Gastroesophageal sphincter (tissue), 4 donors: ENCODE data around the gene RILP. TPM values are rescaled to one million over a fixed set of nuclear protein-coding genes. Genes with fewer than 3 reads are reported as not detected.
A peak's percentile ranks its signal among the peaks of the same experiment; 100 is the strongest.

Source experiments
- ATAC-seq: fragments of 150-250 bp; one replicate; pipeline ENCODE4 v1.9.1; 2016; ENCODE audit warnings: mild to moderate bottlenecking, moderate library complexity
- H3K27ac ChIP-seq, 4 donors: fragments of 200-600 bp; sonication (generic) in 3 of 4; 1 replicate in 3 of 4; 2 replicates in 1 of 4; pipeline ENCODE4 v1.5.1; 2016 to 2019
- H3K27me3 ChIP-seq: fragments of 200-600 bp; sonication (generic); one replicate; pipeline ENCODE4 v1.5.1; 2019
- H3K36me3 ChIP-seq, 2 donors: fragments of 200-600 bp; sonication (generic); one replicate each; pipeline ENCODE4 v1.5.1; 2019; ENCODE audit warnings: control low read depth in 1 of 2
- H3K4me1 ChIP-seq, 3 donors: fragments of 200-600 bp; sonication (generic); 1 replicate in 2 of 3; 2 replicates in 1 of 3; pipeline ENCODE4 v1.5.1; 2016 to 2019; ENCODE audit warnings: control low read depth in 2 of 3
- H3K4me3 ChIP-seq, 2 donors: fragments of 200-600 bp; sonication (generic); one replicate each; pipeline ENCODE4 v1.5.1; 2019; ENCODE audit warnings: mild to moderate bottlenecking in 1 of 2, moderate library complexity in 1 of 2
- H3K9me3 ChIP-seq, 3 donors: fragments of 200-600 bp; sonication (generic); one replicate each; pipeline ENCODE4 v1.5.1; 2017 to 2019; ENCODE audit warnings: control low read depth in 2 of 3
- EP300 ChIP-seq: sonication (generic); formaldehyde crosslinking; IDR thresholded peaks from one replicate; pipeline ENCODE4 v1.6.1; 2017; ENCODE audit warnings: antibody characterized with exemption, mild to moderate bottlenecking
- POLR2A ChIP-seq, 2 donors: fragments of 450-650 bp; IDR thresholded peaks; one replicate each; pipeline ENCODE4 v1.6.1; 2017; ENCODE audit warnings: antibody characterized with exemption in 2 of 2, mild to moderate bottlenecking in 2 of 2, moderate library complexity in 1 of 2
- POLR2AphosphoS5 ChIP-seq: sonication (generic); formaldehyde crosslinking; IDR thresholded peaks from one replicate; pipeline ENCODE4 v1.6.1; 2017; ENCODE audit warnings: antibody characterized with exemption
- WGBS, 2 donors: methylation state at CpG; one replicate each; pipeline ENCODE4 v1.1.5; 2018; ENCODE audit warnings: low coverage in 1 of 2; 5-methylcytosine and 5-hydroxymethylcytosine counted together
- total RNA-seq, 4 donors: library from RNA; depleted of rRNA; stranded (reverse); fragments of >200 nt; gene quantifications; one replicate each; pipeline ENCODE4 v1.1.0, GENCODE V29; 2016
- TF ChIP-seq, protein P1 (sequence below), 4 experiments: fragments of 200-600 bp in 2 of 4; fragments of 450-650 bp in 2 of 4; sonication (generic) in 1 of 4; IDR thresholded peaks; one replicate each; pipeline ENCODE4 v1.5.1; 2017 to 2019; ENCODE audit warnings: antibody characterized with exemption in 4 of 4, mild to moderate bottlenecking in 2 of 4, moderate library complexity in 2 of 4

The RILP gene
- total RNA-seq, 4 donors from 2014 or later: 17.4 to 33.4 (median 22.2) TPM

DNA sequence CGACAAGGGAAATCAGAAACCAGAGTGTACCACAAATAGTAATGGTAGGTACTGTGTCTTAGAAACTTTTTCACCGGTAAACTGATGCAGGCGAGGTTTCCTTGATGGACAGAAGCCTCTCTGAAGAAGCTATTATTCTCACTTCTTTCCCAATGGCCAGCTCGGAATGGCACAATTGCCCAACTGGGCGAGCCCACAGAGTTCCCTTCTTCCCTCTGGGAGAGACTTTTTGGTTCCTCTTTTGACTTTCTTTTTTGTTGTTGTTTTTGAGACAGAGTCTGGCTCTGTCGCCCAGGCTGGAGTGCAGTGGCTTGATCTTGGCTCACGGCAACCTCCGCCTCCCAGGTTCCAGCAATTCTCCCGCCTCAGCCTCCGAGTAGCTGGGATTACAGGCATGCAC, 38.0 kb downstream of the RILP start:
- TF ChIP-seq, protein P1, sequence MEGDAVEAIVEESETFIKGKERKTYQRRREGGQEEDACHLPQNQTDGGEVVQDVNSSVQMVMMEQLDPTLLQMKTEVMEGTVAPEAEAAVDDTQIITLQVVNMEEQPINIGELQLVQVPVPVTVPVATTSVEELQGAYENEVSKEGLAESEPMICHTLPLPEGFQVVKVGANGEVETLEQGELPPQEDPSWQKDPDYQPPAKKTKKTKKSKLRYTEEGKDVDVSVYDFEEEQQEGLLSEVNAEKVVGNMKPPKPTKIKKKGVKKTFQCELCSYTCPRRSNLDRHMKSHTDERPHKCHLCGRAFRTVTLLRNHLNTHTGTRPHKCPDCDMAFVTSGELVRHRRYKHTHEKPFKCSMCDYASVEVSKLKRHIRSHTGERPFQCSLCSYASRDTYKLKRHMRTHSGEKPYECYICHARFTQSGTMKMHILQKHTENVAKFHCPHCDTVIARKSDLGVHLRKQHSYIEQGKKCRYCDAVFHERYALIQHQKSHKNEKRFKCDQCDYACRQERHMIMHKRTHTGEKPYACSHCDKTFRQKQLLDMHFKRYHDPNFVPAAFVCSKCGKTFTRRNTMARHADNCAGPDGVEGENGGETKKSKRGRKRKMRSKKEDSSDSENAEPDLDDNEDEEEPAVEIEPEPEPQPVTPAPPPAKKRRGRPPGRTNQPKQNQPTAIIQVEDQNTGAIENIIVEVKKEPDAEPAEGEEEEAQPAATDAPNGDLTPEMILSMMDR (IDR thresholded peaks at IDR 0.05): no peak
- no peak for TF ChIP-seq POLR2AphosphoS5
- TF ChIP-seq EP300: no peak
- no peak for TF ChIP-seq POLR2A (IDR thresholded peaks at IDR 0.05)
- WGBS, 2 donors: 73 to 91% methylated on average over 6 to 10 of the region's 10 CpGs
- peak overlapping the region in 1 of 4 donors; percentile 42 for H3K27ac ChIP-seq

DNA sequence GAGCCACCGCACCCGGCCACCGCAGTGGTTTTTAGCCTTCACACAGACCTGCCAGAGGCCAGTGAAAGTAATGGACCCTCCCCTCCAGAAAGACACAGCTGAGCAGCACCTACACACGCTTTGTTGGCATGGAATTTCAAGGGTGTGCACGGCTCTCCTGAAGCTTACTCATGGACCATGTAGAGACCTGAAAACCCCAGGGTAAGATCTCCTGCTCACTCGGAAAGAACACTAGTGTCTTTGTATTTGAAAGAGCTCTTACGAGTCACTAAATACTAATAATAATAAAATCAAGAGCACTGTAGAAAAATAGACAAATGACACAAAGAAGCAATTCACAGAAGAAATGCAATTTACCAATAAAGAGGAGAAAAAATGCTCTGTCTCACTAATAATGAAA, 41.0 kb downstream of the RILP start:
- 80 to 81% methylated on average over 1 to 5 of the region's 7 CpGs for WGBS, 2 donors
- Histone ChIP-seq H3K36me3 (peaks cover 0 to 23% of the 10 kb centered on the region in 2 donors), H3K4me1 (peaks cover 0 to 5% (median 0%) of the 10 kb centered on the region in 3 donors), H3K9me3 (no peaks in the 10 kb centered on the region), H3K27me3 (no peaks in the 10 kb centered on the region), H3K27ac (no peak overlapping the region), H3K4me3 (no peak overlapping the region)
- ATAC-seq: no peak
- TF ChIP-seq, protein P1 (IDR thresholded peaks at IDR 0.05): no peak
- TF ChIP-seq EP300 (no peak), POLR2A (IDR thresholded peaks at IDR 0.05) (no peak), POLR2AphosphoS5 (no peak)

More for the DNA sequence above, 38.0 kb downstream of the RILP start:
- Histone ChIP-seq H3K4me1 (peaks cover 0 to 1% (median 0%) of the 10 kb centered on the region in 3 donors), H3K9me3 (no peaks in the 10 kb centered on the region), H3K4me3 (no peak overlapping the region), H3K36me3 (peaks cover 0 to 43% of the 10 kb centered on the region in 2 donors), H3K27me3 (no peaks in the 10 kb centered on the region)
- peak; percentile 38 for ATAC-seq

DNA sequence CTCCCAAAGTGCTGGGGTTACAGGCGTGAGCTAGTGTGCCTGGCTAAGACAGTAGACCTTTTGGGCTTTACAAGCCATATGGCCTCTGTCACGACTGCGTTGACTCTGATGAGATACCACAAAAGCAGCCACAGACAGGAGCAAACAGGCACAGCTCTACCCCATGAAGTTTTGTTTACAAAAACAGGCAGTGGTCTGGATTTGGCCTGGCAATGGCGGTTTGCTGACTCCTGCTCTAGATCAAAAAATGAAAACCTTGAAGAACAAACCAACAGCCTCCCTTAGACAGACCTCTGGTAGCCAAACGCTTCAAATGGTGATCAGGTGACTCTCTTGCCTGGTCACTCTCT, 41.7 kb downstream of the RILP start:
- ATAC-seq: no peak
- Histone ChIP-seq H3K4me3 (no peak overlapping the region), H3K27me3 (no peaks in the 10 kb centered on the region), H3K4me1 (peaks cover 0 to 5% (median 0%) of the 10 kb centered on the region in 3 donors), H3K27ac (peak overlapping the region in 3 of 4 donors; percentile 8 to 66 (median 49)), H3K36me3 (peaks cover 0 to 16% of the 10 kb centered on the region in 2 donors), H3K9me3 (no peaks in the 10 kb centered on the region)
- WGBS, 2 donors: 60% methylated on average over 4 of the region's 5 CpGs; no CpG with 5 or more reads in 1 of the 2 donors
- no peak for TF ChIP-seq EP300
- no peak for TF ChIP-seq POLR2A (IDR thresholded peaks at IDR 0.05)
- no peak for TF ChIP-seq POLR2AphosphoS5
- TF ChIP-seq, protein P1 (IDR thresholded peaks at IDR 0.05): no peak

DNA sequence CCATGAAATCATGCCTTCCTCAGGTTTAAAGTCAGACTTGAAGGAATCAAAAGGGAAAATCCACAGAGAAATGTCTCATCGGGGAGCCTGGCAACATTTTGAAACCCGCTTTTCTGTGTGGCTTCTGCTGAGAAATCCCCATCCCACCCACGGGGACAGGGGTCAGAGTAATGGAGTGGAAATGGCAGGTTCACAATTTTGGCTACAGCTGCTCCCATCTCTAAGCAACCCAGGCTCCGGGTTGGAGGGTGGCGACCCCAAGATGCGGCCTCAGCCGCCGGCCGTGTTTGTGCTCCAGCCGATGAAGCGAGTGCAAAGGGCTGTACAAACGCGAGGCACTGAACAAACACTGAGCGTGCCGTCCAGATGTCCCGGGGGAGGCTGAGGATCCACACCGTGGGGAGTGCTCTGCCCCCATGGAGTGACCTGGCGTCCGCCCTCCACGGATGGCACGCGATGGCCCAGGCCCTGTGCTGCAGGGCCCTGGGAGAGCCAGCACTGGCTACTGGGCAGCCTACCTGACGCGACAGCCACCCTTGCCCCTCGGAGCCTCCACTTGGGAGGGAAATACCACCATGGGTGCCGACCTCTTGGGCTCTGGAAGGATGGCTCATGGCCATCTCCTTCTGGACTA, 43.2 kb downstream of the RILP start:
- ATAC-seq: no peak
- H3K27me3 ChIP-seq: no peaks in the 10 kb centered on the region
- H3K9me3 ChIP-seq: no peaks in the 10 kb centered on the region
- H3K36me3 ChIP-seq: peaks cover 0 to 1% of the 10 kb centered on the region in 2 donors
- no peak overlapping the region for H3K4me3 ChIP-seq
- peaks cover 0 to 5% (median 0%) of the 10 kb centered on the region in 3 donors for H3K4me1 ChIP-seq
- TF ChIP-seq EP300 (no peak), POLR2A (IDR thresholded peaks at IDR 0.05) (no peak), POLR2AphosphoS5 (no peak)
- TF ChIP-seq, protein P1 (IDR thresholded peaks at IDR 0.05): no peak
- no CpG with 5 or more reads among the region's 26 CpGs for WGBS, 2 donors
- peak overlapping the region in 3 of 4 donors; percentile 49 to 66 (median 54) for H3K27ac ChIP-seq
